Activated CD4-positive, alpha-beta T cell treated with anti-CD3 and anti-CD28 coated beads for 36 hours (primary cell): ENCODE data around the gene BACH2. TPM values are rescaled to one million over a fixed set of nuclear protein-coding genes. Genes with fewer than 3 reads are reported as not detected.

Source experiments
- ATAC-seq: fragments of 200-7000 bp; cut with Tn5 transposase; one replicate; pipeline ENCODE4 v1.10.0; 2021; ENCODE audit warnings: mild to moderate bottlenecking, moderate library complexity
- CTCF ChIA-PET: fragments of 350-600 bp; sonication (Branson Sonifier 250); formaldehyde crosslinking; loops from one replicate; lab custom pipeline; 2021; ENCODE audit warnings: antibody characterized with exemption; lab: Charles Lee
- POLR2A ChIA-PET: fragments of 350-600 bp; sonication (Branson Sonifier 250); formaldehyde crosslinking; loops from one replicate; lab custom pipeline; 2021; ENCODE audit warnings: antibody characterized with exemption, inconsistent platforms; lab: Charles Lee
- DNase-seq: peaks from one replicate; pipeline ENCODE4 v3.0.0-alpha.2; 2020
- H3K27ac Mint-ChIP-seq: one replicate; pipeline ENCODE4 v1.8.0; 2021; ENCODE audit warnings: mixed read lengths
- H3K27me3 Mint-ChIP-seq: one replicate; pipeline ENCODE4 v1.8.0; 2021; ENCODE audit warnings: mixed read lengths
- H3K36me3 Mint-ChIP-seq: one replicate; pipeline ENCODE4 v1.8.0; 2021; ENCODE audit warnings: low read depth, mixed read lengths
- H3K4me1 Mint-ChIP-seq: one replicate; pipeline ENCODE4 v1.8.0; 2021; ENCODE audit warnings: mixed read lengths
- H3K4me3 Mint-ChIP-seq: one replicate; pipeline ENCODE4 v1.8.0; 2021; ENCODE audit warnings: mild to moderate bottlenecking, moderate library complexity, mixed read lengths
- H3K9me3 Mint-ChIP-seq: one replicate; pipeline ENCODE4 v1.8.0; 2021; ENCODE audit warnings: low read depth, mixed read lengths
- intact Hi-C, 2 experiments: fragments of 100-400 bp; cut with DNase I in 1 of 2; cut with micrococcal nuclease in 1 of 2; formaldehyde crosslinking; loops; one replicate each; pipeline versions ENCODE4 v1.14.2 to v1.15.1; 2022 to 2024; cut with DNase I, micrococcal nuclease
- total RNA-seq, 2 experiments: library from RNA; stranded (reverse); gene quantifications; one replicate each; pipeline ENCODE4 v1.2.3, GENCODE V29; 2021

BACH2 gene
- total RNA-seq, 2 experiments from 2014 or later, result 74.7 to 87.3 TPM

GRCh38 chr6:90093558-90094073 is 203.0 kb downstream of the BACH2 start:
- POLR2A ChIA-PET, result no interaction called here
- ATAC-seq, result peak; percentile 14

DNA sequence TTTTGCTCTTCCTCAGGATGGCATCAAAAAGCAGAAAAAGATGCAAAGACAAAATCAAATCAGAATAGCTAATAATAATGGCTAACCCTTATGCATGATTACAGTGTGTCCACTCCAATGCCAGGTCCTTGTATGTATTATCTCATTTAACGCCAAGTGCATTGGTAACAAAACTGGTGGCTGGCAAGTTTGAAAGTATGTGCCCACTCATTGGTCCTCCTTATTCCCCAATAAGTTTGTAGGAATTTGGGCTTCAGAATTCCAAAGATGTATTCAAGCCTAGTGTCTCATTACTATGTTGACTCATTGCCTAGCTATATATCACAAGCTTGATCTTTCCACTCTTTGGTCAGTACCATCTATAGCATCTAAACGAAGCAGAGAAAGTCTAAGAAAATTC is 205.8 kb downstream of the BACH2 start:
- intact Hi-C loops, result no loop called here
- peaks cover 81% of the 10 kb centered on the region for H3K4me1 Mint-ChIP-seq
- H3K36me3 Mint-ChIP-seq, result peaks cover 61% of the 10 kb centered on the region
- ChIA-PET POLR2A (no interaction called here), CTCF (interaction anchor here (0.5 to 1.0 kb wide), 3 partner anchors 11 to 150 kb away, joined by 3 read pairs; no protein-coding TSS in a partner anchor)
- DNase-seq (no peak), ATAC-seq (no peak)
- H3K27ac Mint-ChIP-seq, result no peak overlapping the region
- H3K9me3 Mint-ChIP-seq, result no peaks in the 10 kb centered on the region
- H3K4me3 Mint-ChIP-seq, result no peak overlapping the region
- no peaks in the 10 kb centered on the region for H3K27me3 Mint-ChIP-seq

More at GRCh38 chr6:90093558-90094073, 203.0 kb downstream of the BACH2 start:
- intact Hi-C loops, result no loop called here
- Mint-ChIP-seq H3K4me1 (peaks cover 83% of the 10 kb centered on the region), H3K36me3 (peaks cover 38% of the 10 kb centered on the region), H3K9me3 (no peaks in the 10 kb centered on the region), H3K27ac (peak overlapping the region; percentile 40), H3K27me3 (no peaks in the 10 kb centered on the region), H3K4me3 (no peak overlapping the region)
- DNase-seq, result no peak
- CTCF ChIA-PET, result interaction anchor here (0.8 to 1.3 kb wide), 4 partner anchors 9 to 153 kb away, joined by 3 to 4 read pairs (median 3); no protein-coding TSS in a partner anchor

DNA sequence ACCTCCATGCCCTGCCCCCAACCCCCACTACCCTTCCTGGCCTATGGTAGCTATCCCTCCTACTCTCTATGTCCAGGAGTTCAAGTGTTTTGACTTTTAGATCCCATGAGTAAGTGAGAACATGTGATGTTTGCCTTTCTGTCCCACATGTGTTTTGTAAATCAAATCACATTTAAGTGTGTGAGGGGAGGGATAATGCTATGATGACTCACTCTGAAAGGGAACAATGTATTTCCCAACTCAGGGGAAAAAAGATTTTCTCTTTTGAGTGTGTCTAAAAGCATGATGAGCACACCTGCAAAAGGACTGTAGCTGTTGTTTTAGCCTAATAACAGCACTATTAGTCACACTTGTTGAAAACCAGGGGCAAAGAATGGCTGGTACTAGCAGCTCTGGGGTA is 208.6 kb downstream of the BACH2 start:
- peaks cover 59% of the 10 kb centered on the region for H3K36me3 Mint-ChIP-seq
- no peak overlapping the region for H3K4me3 Mint-ChIP-seq

GRCh38 chr6:90087106-90087833 is 209.4 kb downstream of the BACH2 start:
- intact Hi-C loops, result no loop called here
- peaks cover 82% of the 10 kb centered on the region for H3K4me1 Mint-ChIP-seq
- H3K27ac Mint-ChIP-seq, result peak overlapping the region; percentile 52

More for the DNA sequence above, 208.6 kb downstream of the BACH2 start:
- peak; percentile 63 for ATAC-seq
- CTCF ChIA-PET, result interaction anchor here (0.6 to 0.9 kb wide), 2 partner anchors 179 to 210 kb away, joined by 4 read pairs; no protein-coding TSS in a partner anchor
- POLR2A ChIA-PET, result interaction anchor here (0.6 to 1.1 kb wide), 5 partner anchors 9 to 145 kb away, joined by 3 read pairs; no protein-coding TSS in a partner anchor
- Mint-ChIP-seq H3K9me3 (no peaks in the 10 kb centered on the region), H3K4me1 (peaks cover 80% of the 10 kb centered on the region), H3K27me3 (no peaks in the 10 kb centered on the region), H3K27ac (peak overlapping the region; percentile 52)
- no peak for DNase-seq
- intact Hi-C loops, result no loop called here

GRCh38 chr6:90086517-90086916 is 210.1 kb downstream of the BACH2 start:
- no peak for ATAC-seq
- Mint-ChIP-seq H3K27me3 (no peaks in the 10 kb centered on the region), H3K36me3 (peaks cover 62% of the 10 kb centered on the region)

More at GRCh38 chr6:90087106-90087833, 209.4 kb downstream of the BACH2 start:
- CTCF ChIA-PET, result interaction anchor here (0.6 to 0.9 kb wide), 2 partner anchors 180 to 211 kb away, joined by 4 read pairs; no protein-coding TSS in a partner anchor
- Mint-ChIP-seq H3K4me3 (no peak overlapping the region), H3K9me3 (no peaks in the 10 kb centered on the region), H3K27me3 (no peaks in the 10 kb centered on the region), H3K36me3 (peaks cover 59% of the 10 kb centered on the region)
- POLR2A ChIA-PET, result interaction anchor here (0.6 to 1.0 kb wide), 4 partner anchors 9 to 144 kb away, joined by 3 read pairs; no protein-coding TSS in a partner anchor
- DNase-seq (no peak), ATAC-seq (no peak)

DNA sequence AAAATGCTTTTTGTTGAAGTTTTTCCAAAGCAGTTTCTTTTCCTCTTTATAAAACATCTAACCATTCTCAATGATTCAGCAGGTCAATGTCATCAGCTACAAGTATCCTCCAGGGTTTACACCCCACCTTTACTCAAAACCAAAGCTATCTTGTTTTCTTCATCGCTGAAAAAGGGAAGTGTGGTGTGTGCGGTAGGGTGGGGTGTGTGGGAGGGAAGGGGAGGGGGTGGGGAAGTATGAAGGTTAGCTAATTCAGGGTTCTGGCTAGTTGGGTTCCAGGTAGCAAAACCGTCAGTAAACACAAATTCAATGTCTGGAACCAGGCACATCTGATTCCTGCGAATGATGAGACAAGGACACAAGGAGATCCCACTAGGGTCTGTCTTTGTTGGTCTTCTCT is 212.8 kb downstream of the BACH2 start:
- intact Hi-C loops, result loop anchor here in 1 of 2 experiments (1.0 to 5.0 kb wide), 5 partner anchors 15 to 1002 kb away; partner anchors contain the start of genes MDN1, PNRC1 and RRAGD
- ChIA-PET POLR2A (interaction anchor here (0.6 to 2.0 kb wide), 6 partner anchors 129 to 373 kb away, joined by 3 to 7 read pairs (median 4); no protein-coding TSS in a partner anchor), CTCF (interaction anchor here (0.6 to 1.8 kb wide), 6 partner anchors 9 to 393 kb away, joined by 3 to 6 read pairs (median 4); no protein-coding TSS in a partner anchor)
- peak; percentile 73 for DNase-seq
- Mint-ChIP-seq H3K4me1 (peaks cover 81% of the 10 kb centered on the region), H3K27me3 (no peaks in the 10 kb centered on the region), H3K27ac (peak overlapping the region; percentile 82), H3K9me3 (no peaks in the 10 kb centered on the region), H3K36me3 (peaks cover 64% of the 10 kb centered on the region), H3K4me3 (peak overlapping the region; percentile 50)
- peak; percentile 6 for ATAC-seq

More at GRCh38 chr6:90086517-90086916, 210.1 kb downstream of the BACH2 start:
- intact Hi-C loops, result no loop called here
- Mint-ChIP-seq H3K27ac (no peak overlapping the region), H3K4me3 (no peak overlapping the region), H3K9me3 (no peaks in the 10 kb centered on the region), H3K4me1 (peaks cover 87% of the 10 kb centered on the region)
- ChIA-PET POLR2A (no interaction called here), CTCF (no interaction called here)
- DNase-seq, result no peak

DNA sequence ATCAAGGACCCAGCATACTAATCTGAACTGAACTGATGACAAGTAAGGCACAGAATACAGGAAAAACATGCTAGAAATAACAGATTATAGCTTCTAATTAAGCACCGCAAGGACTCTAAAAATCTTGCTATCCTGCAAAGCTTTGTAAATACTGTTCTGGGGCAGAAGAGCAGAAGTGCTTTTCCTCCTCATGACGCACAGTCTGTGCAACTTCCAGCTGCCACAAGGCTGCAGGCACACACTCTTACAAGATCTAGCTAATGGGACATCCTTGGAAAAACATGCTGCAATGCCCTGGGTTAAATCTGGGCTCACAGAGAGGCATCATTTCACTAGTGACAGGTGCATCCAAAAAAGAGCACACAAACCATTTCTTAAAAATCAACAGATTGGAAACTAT is 213.8 kb downstream of the BACH2 start:
- DNase-seq (no peak), ATAC-seq (no peak)
- H3K27ac Mint-ChIP-seq, result peak overlapping the region; percentile 48
- intact Hi-C loops, result loop anchor here in 1 of 2 experiments (5.0 kb wide), 4 partner anchors 149 to 1001 kb away; partner anchors contain the start of genes MDN1, PNRC1 and RRAGD
- no peaks in the 10 kb centered on the region for H3K27me3 Mint-ChIP-seq
- ChIA-PET POLR2A (interaction anchor here (1.2 to 1.6 kb wide), 2 partner anchors 136 to 202 kb away, joined by 4 to 7 read pairs; no protein-coding TSS in a partner anchor), CTCF (interaction anchor here (0.6 to 2.1 kb wide), 10 partner anchors 9 to 396 kb away, joined by 3 to 6 read pairs (median 4); no protein-coding TSS in a partner anchor)
- H3K4me3 Mint-ChIP-seq, result peak overlapping the region; percentile 27
- no peaks in the 10 kb centered on the region for H3K9me3 Mint-ChIP-seq
- peaks cover 64% of the 10 kb centered on the region for H3K36me3 Mint-ChIP-seq
- peaks cover 81% of the 10 kb centered on the region for H3K4me1 Mint-ChIP-seq

DNA sequence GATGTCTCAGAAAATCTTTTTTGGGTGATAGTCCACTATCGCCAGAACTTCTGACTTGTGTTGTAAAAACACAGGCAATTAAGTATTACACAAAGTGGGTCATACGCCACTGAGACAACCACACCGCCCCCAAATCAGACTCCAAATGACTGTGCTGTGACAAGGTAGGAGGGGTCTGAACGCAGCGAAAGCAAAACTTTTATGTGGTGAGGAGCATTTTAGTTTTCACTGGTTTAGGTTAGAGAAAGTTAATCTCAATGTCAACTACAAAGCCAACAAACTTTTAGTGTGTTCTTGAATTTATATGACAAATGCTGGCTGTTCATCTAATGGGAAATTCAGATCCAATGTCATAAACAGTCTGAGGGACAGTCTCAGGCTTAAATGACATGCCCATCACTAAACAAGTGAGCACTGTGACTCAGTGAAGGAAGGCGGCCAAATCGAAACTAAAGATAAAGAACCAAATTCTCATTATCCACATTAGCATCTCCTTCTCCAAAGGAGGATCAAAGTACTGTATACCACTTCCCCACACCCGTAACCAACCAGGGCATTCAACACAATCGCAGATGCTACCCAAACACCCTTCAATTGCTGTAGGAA is 215.7 kb downstream of the BACH2 start:
- Mint-ChIP-seq H3K9me3 (no peaks in the 10 kb centered on the region), H3K4me3 (peak overlapping the region; percentile 93), H3K27ac (peak overlapping the region; percentile 99), H3K27me3 (no peaks in the 10 kb centered on the region), H3K36me3 (peaks cover 67% of the 10 kb centered on the region), H3K4me1 (peaks cover 83% of the 10 kb centered on the region)
- POLR2A ChIA-PET, result interaction anchor here (0.6 to 1.2 kb wide), 12 partner anchors 14 to 214 kb away, joined by 3 to 5 read pairs (median 3); no protein-coding TSS in a partner anchor
- peak; percentile 92 for DNase-seq
- peak; percentile 62 for ATAC-seq
- CTCF ChIA-PET, result interaction anchor here (0.6 to 1.1 kb wide), 3 partner anchors 55 to 397 kb away, joined by 3 to 4 read pairs (median 3); no protein-coding TSS in a partner anchor
- intact Hi-C loops, result loop anchor here (1.0 to 5.0 kb wide), 18 partner anchors 22 to 999 kb away; partner anchors contain the start of genes MDN1 (in 1 of the 2), PNRC1 (in 1 of the 2) and RRAGD (in 1 of the 2)

- intact Hi-C loops, result loop anchor here (1.0 to 10.0 kb wide), 26 partner anchors 31 to 998 kb away; partner anchors contain the start of genes MDN1 (in 2 of the 2), PNRC1 (in 1 of the 2), RRAGD (in 1 of the 2) and UBE2J1 (in 1 of the 2)
- DNase-seq (peak; percentile 75), ATAC-seq (peak; percentile 23)
- ChIA-PET POLR2A (interaction anchor here (0.6 to 1.2 kb wide), 12 partner anchors 12 to 215 kb away, joined by 3 to 5 read pairs (median 3); no protein-coding TSS in a partner anchor), CTCF (interaction anchor here (0.6 to 1.1 kb wide), 2 partner anchors 54 to 205 kb away, joined by 3 read pairs; no protein-coding TSS in a partner anchor)
- Mint-ChIP-seq H3K36me3 (peaks cover 65% of the 10 kb centered on the region), H3K9me3 (no peaks in the 10 kb centered on the region), H3K27ac (peak overlapping the region; percentile 99), H3K4me3 (peak overlapping the region; percentile 93), H3K27me3 (no peaks in the 10 kb centered on the region), H3K4me1 (peaks cover 81% of the 10 kb centered on the region)
Measured at GRCh38 chr6:90079560-90080490, 216.8 kb downstream of the BACH2 start.
